ENCODE measurements around the gene HOXA2. TPM values are rescaled to one million over a fixed set of nuclear protein-coding genes. Genes with fewer than 3 reads are reported as not detected.

Gene HOXA2
- total and polyA plus RNA-seq, 2 of the 8 experiments (the other 6 are each of a cell fraction or from before 2014, with no cell fraction given): not detected

DNA sequence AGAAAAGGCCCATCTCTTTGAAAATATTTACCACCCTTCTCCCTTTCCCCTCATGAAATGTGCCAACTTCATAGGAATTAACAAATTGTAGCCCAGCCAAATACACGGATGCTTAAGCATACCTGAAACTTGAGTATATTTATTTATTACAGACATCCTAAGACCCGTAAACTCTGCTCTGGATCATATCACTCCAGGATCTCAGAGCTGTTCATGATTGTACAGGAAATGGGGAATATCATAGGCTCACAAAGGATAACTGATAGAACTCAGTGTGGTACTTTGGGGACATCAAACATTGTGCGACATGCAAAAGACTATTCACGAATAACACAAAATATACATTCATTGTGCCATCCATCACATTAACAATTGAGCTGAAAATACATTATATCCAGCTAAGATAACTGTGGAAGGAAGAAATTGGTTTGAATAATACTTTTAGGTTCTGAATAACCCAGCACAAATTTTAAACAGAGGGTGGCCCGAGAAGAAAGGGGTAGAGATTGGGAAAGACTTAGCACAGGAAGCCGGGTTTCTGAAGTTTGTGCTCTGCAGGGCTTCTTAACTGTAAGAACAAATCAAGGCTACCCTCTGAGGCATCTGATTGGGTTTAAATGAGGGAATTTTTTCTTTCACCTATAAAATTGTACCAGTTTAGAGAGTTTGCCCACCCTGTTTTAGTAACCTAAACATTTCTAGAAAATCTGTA is 9.1 kb downstream of the HOXA2 start (continued):
- TF ChIP-seq CBX5 (IDR thresholded peaks at IDR 0.05; ENCODE audit: low read depth, low read length) (no peak), NANOG (IDR thresholded peaks at IDR 0.05; ENCODE audit: insufficient read depth, low read depth, low read length, poor library complexity, severe bottlenecking) (no peak)
- TF ChIP-seq, protein P1, sequence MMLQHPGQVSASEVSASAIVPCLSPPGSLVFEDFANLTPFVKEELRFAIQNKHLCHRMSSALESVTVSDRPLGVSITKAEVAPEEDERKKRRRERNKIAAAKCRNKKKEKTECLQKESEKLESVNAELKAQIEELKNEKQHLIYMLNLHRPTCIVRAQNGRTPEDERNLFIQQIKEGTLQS (IDR thresholded peaks at IDR 0.05; ENCODE audit: insufficient read depth, low read depth, low read length): no peak
